NCI-H1105 treated with DMSO at 0.1 percent for 48 hours (cell line): ENCODE results near the gene MOBP.
A peak's percentile ranks its signal among the peaks of the same experiment; 100 is the strongest.

ENCODE experiments used
- DNase-seq: peaks from one replicate; lab custom pipeline; 2025; lab: John Stamatoyannopoulos, UW

The MOBP gene

GRCh38 chr3:39541917-39542329 lies 74.4 kb downstream of the MOBP start:
- peak; percentile 13 for DNase-seq

- no peak for DNase-seq
Observed at GRCh38 chr3:39542588-39542988, 75.1 kb downstream of the MOBP start.

GRCh38 chr3:39548282-39548681 lies 80.8 kb downstream of the MOBP start:
- DNase-seq: no peak

GRCh38 chr3:39550354-39551051 lies 83.0 kb downstream of the MOBP start:
- DNase-seq: no peak
